HEK293 (cell line): ENCODE measurements around the gene MRPL43.

Experiments
- CTCF ChIP-seq: fragments of 450-650 bp; formaldehyde crosslinking; IDR thresholded peaks from 2 replicates; pipeline ENCODE4 v1.5.1; 2016; ENCODE audit warnings: missing biosample characterization, missing genetic modification characterization
- REST ChIP-seq: fragments of 450-650 bp; formaldehyde crosslinking; IDR thresholded peaks from 2 replicates; pipeline ENCODE4 v1.5.1; 2016; ENCODE audit warnings: missing biosample characterization, missing genetic modification characterization
- SCRT1 ChIP-seq: fragments of 450-650 bp; formaldehyde crosslinking; IDR thresholded peaks from 2 replicates; pipeline ENCODE4 v1.5.1; 2016; ENCODE audit warnings: missing biosample characterization, missing genetic modification characterization, borderline replicate concordance
- TCF7L2 ChIP-seq: IDR thresholded peaks from 2 replicates; pipeline ENCODE4 v1.6.1; 2011; ENCODE audit warnings: low read depth, mild to moderate bottlenecking, inconsistent platforms, low read length, moderate library complexity, borderline replicate concordance
- YY1 ChIP-seq: fragments of 450-650 bp; formaldehyde crosslinking; IDR thresholded peaks from 2 replicates; pipeline ENCODE4 v1.5.1; 2018; ENCODE audit warnings: missing biosample characterization, missing genetic modification characterization
- ZBTB21 ChIP-seq: fragments of 450-650 bp; formaldehyde crosslinking; IDR thresholded peaks from 2 replicates; pipeline ENCODE4 v1.5.1; 2017; ENCODE audit warnings: missing biosample characterization, missing genetic modification characterization
- ZNF19 ChIP-seq: fragments of 450-650 bp; formaldehyde crosslinking; IDR thresholded peaks from 2 replicates; pipeline ENCODE4; 2016; ENCODE audit warnings: missing biosample characterization, missing genetic modification characterization, low read depth
- ZNF211 ChIP-seq: fragments of 450-650 bp; formaldehyde crosslinking; IDR thresholded peaks from 2 replicates; pipeline ENCODE4 v1.5.1; 2016; ENCODE audit warnings: low read depth, missing biosample characterization, missing genetic modification characterization
- ZNF266 ChIP-seq: fragments of 450-650 bp; formaldehyde crosslinking; IDR thresholded peaks from 2 replicates; pipeline ENCODE4 v1.5.1; 2016; ENCODE audit warnings: missing biosample characterization, missing genetic modification characterization, low read depth
- ZNF398 ChIP-seq: fragments of 450-650 bp; formaldehyde crosslinking; IDR thresholded peaks from 2 replicates; pipeline ENCODE4 v1.5.1; 2017; ENCODE audit warnings: missing biosample characterization, missing genetic modification characterization
- TF ChIP-seq, protein P1 (sequence below): fragments of 450-650 bp; formaldehyde crosslinking; IDR thresholded peaks from 2 replicates; pipeline ENCODE4 v1.5.0; 2017; ENCODE audit warnings: missing biosample characterization, missing genetic modification characterization, borderline replicate concordance
- TF ChIP-seq, protein P2 (sequence below): fragments of 450-650 bp; IDR thresholded peaks from 2 replicates; pipeline ENCODE4 v1.5.1; 2018; ENCODE audit warnings: missing biosample characterization, missing genetic modification characterization

GRCh38 chr10:100970914-100971811 is 16.1 kb downstream of the MRPL43 start:
- TF ChIP-seq, protein P1, sequence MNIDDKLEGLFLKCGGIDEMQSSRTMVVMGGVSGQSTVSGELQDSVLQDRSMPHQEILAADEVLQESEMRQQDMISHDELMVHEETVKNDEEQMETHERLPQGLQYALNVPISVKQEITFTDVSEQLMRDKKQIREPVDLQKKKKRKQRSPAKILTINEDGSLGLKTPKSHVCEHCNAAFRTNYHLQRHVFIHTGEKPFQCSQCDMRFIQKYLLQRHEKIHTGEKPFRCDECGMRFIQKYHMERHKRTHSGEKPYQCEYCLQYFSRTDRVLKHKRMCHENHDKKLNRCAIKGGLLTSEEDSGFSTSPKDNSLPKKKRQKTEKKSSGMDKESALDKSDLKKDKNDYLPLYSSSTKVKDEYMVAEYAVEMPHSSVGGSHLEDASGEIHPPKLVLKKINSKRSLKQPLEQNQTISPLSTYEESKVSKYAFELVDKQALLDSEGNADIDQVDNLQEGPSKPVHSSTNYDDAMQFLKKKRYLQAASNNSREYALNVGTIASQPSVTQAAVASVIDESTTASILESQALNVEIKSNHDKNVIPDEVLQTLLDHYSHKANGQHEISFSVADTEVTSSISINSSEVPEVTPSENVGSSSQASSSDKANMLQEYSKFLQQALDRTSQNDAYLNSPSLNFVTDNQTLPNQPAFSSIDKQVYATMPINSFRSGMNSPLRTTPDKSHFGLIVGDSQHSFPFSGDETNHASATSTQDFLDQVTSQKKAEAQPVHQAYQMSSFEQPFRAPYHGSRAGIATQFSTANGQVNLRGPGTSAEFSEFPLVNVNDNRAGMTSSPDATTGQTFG = no peak
- TF ChIP-seq CTCF (tag by site-specific recombination) (no peak), ZNF211 (tag by site-specific recombination) (no peak), SCRT1 (tag by site-specific recombination) (no peak), ZBTB21 (no peak), ZNF398 (tag by site-specific recombination) (no peak), ZNF266 (tag by site-specific recombination) (no peak), REST (no peak), YY1 (no peak), TCF7L2 (no peak), ZNF19 (tag by site-specific recombination) (no peak)
- TF ChIP-seq, protein P2, sequence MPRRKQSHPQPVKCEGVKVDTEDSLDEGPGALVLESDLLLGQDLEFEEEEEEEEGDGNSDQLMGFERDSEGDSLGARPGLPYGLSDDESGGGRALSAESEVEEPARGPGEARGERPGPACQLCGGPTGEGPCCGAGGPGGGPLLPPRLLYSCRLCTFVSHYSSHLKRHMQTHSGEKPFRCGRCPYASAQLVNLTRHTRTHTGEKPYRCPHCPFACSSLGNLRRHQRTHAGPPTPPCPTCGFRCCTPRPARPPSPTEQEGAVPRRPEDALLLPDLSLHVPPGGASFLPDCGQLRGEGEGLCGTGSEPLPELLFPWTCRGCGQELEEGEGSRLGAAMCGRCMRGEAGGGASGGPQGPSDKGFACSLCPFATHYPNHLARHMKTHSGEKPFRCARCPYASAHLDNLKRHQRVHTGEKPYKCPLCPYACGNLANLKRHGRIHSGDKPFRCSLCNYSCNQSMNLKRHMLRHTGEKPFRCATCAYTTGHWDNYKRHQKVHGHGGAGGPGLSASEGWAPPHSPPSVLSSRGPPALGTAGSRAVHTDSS = no peak
